Raji (cell line): ENCODE measurements around the gene FGF10.

Source experiments
- POLR2A ChIP-seq: IDR thresholded peaks from 2 replicates; pipeline ENCODE4 v1.6.1; 2011; ENCODE audit warnings: low read depth, low read length, control low read depth; ENCODE audit not compliant: insufficient read depth

The FGF10 gene

DNA sequence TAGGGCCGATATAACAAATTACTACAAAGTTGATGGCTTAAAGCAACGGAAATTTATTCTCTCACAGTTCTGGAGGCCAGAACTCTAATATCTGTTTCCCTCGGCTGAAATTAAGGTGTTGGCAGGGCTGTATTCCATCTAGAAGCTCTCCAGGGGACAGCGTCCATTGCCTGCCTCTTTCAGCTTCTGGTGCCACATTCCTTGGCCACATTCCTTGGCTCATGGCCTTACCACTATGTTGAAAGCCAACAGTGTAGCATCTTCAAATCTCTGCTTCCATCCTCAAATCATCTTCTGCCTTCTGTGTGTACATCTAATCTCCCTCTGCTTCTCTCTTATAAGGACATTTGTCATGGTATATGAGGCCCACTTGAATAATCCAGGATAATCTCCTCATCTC is 17.2 kb downstream of the FGF10 start:
- no peak for TF ChIP-seq POLR2A

DNA sequence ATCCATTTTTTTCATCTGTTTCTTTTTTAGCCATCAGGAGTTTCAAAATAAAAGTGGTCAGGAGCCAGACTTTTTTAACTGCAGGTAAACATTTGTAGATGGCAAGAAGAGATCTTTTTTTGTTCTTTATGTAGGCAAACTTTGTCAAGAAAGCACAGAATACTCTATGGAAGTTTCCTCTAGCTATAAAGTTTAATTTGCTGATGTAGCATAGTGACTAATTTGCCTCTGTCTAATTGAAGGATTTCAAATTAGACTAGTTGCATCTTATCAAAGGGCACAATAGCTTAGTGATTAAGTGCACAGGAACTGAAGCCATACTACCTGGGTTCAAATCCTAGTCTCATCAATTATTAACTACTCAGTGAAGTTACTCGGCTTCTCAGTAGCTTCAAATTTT is 22.0 kb downstream of the FGF10 start:
- TF ChIP-seq POLR2A, result no peak

- no peak for TF ChIP-seq POLR2A
These were observed 23.9 kb downstream of the FGF10 start for GRCh38 chr5:44365345-44365744.

GRCh38 chr5:44364097-44364496 is 25.1 kb downstream of the FGF10 start:
- no peak for TF ChIP-seq POLR2A

GRCh38 chr5:44361342-44362001 is 27.7 kb downstream of the FGF10 start:
- TF ChIP-seq POLR2A, result no peak

- no peak for TF ChIP-seq POLR2A
These were observed 28.3 kb downstream of the FGF10 start for GRCh38 chr5:44360919-44361318.

GRCh38 chr5:44358421-44358820 is 30.8 kb downstream of the FGF10 start:
- no peak for TF ChIP-seq POLR2A

GRCh38 chr5:44356231-44356630 is 33.0 kb downstream of the FGF10 start:
- TF ChIP-seq POLR2A, result no peak

GRCh38 chr5:44345871-44346270 is 43.3 kb downstream of the FGF10 start:
- TF ChIP-seq POLR2A, result no peak

GRCh38 chr5:44336708-44337107 is 52.5 kb downstream of the FGF10 start:
- TF ChIP-seq POLR2A, result no peak

DNA sequence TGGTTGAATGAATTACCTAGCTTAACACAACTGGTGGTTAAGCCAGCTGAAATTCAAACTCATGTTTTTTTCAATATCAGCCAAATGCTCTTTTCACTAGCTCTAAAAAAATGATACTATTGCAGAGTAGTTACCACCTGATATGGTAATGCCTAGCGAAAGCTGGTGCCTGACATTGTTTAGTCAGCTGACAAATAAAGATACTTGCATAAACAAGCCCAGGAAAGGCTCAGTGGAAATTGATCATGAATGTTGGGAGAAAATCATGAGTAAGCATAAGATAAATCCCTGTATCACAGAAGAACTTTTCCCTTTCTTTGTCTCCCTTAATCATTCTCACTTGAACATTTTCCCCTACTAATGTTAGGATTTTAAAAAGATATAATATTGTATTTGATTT is 54.6 kb downstream of the FGF10 start:
- no peak for TF ChIP-seq POLR2A

- TF ChIP-seq POLR2A, result no peak
These were observed 56.8 kb downstream of the FGF10 start for GRCh38 chr5:44332285-44332971.

GRCh38 chr5:44331471-44332050 is 57.7 kb downstream of the FGF10 start:
- TF ChIP-seq POLR2A, result no peak

- no peak for TF ChIP-seq POLR2A
These were observed 59.5 kb downstream of the FGF10 start for GRCh38 chr5:44329716-44330115.

DNA sequence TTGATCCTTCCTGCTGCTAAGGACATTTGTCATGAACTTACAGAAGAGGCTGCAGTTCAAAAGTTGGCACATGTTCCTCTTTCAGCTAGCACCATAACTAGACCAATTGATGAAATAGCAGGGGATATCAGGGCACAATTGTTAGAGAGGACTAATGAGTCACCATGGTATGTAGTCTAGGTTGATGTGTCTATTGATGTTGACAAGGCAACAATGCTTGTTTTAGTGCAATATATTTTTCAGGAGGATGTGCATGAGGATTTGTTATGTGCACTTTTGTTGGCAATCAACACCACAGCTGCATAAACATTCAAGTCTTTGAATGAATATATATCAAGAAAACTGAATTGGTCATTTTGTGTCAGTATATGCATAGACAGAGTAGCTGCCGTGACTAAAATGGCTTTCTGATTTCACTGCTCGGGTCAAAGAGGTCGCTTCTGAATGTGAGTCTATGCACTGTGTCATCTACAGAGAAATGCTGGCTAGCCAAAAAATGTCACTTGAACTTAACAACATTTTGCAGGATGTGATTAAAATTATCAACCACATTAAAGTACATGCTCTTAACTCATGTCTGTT is 68.0 kb downstream of the FGF10 start:
- TF ChIP-seq POLR2A, result no peak

- no peak for TF ChIP-seq POLR2A
These were observed 69.0 kb downstream of the FGF10 start for GRCh38 chr5:44320188-44320587.

DNA sequence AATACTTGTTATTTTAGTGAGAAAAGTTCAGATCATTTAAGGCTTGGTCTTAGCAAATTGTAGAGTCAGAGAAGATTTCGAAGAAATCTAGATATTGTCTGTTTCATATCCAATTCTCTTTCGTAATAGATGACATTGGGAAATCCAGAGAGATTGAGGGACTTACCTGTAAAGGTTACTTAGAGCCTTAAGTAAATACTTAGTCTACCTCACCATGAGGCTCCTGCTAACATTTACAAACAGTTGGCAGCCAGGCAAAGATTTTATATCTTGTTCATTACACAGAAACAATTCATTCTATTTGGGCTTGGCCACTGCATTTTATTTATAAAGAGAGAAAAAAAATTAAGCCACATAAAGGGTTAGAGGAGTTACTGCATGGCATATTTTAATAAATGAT is 70.3 kb downstream of the FGF10 start:
- TF ChIP-seq POLR2A, result no peak

DNA sequence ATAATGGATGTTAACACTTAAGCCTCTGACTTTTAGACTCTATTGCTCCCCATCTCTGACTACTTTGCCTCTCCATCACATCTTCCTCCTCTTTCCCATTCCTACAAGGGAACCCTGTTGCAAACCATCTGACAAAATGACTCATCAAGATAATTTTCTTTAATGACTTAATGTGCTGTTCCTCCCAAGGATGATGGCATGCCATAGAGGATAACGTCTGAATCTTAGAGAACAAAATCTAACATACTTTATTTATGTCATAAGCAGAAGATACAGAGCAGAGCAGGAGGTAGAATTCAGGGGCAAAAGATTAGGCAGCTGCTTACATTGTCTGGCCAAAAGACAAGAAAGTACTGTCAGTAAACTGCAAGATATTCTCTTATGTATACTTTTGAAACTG is 76.8 kb downstream of the FGF10 start:
- no peak for TF ChIP-seq POLR2A
